Retinal pigment epithelial cell (primary cell): ENCODE measurements around the gene PDE4B.
"Not testable (repeated sequence)": the region's sequence is repeated elsewhere in the genome, so short reads cannot be mapped to it uniquely, and the experiment has no call there.

Experiments
- DNase-seq: peaks from one replicate; pipeline ENCODE4 v3.0.0-alpha.2; 2010; ENCODE audit warnings: low read depth
- H3K4me3 ChIP-seq: 2 replicates; pipeline ENCODE4 v1.5.1; 2011; ENCODE audit warnings: mild to moderate bottlenecking, low read length, control low read depth, moderate library complexity
- CTCF ChIP-seq: conservative IDR thresholded peaks from 2 replicates; pipeline ENCODE4 v1.5.1; 2011; ENCODE audit warnings: low read depth, low read length, control low read depth, inconsistent platforms

Gene PDE4B

GRCh38 chr1:66078412-66078811, 285.7 kb downstream of the PDE4B start:
- no peak for DNase-seq
- no peak for TF ChIP-seq CTCF
- H3K4me3 ChIP-seq, result no peak overlapping the region

GRCh38 chr1:66083003-66083402, 290.3 kb downstream of the PDE4B start:
- no peak for DNase-seq
- TF ChIP-seq CTCF, result no peak

GRCh38 chr1:66084442-66084841, 291.7 kb downstream of the PDE4B start:
- no peak for DNase-seq
- no peak overlapping the region for H3K4me3 ChIP-seq
- TF ChIP-seq CTCF, result no peak

More at GRCh38 chr1:66083003-66083402, 290.3 kb downstream of the PDE4B start:
- H3K4me3 ChIP-seq, result no peak overlapping the region

GRCh38 chr1:66085600-66085999, 292.9 kb downstream of the PDE4B start:
- TF ChIP-seq CTCF, result no peak
- H3K4me3 ChIP-seq, result no peak overlapping the region
- no peak for DNase-seq

- TF ChIP-seq CTCF, result no peak
- no peak overlapping the region for H3K4me3 ChIP-seq
- DNase-seq, result no peak
Measured at GRCh38 chr1:66088787-66089186, 296.1 kb downstream of the PDE4B start.

GRCh38 chr1:66090859-66091457, 298.3 kb downstream of the PDE4B start:
- no peak for TF ChIP-seq CTCF
- no peak overlapping the region for H3K4me3 ChIP-seq
- DNase-seq, result no peak

- no peak for DNase-seq
- no peak for TF ChIP-seq CTCF
- no peak overlapping the region for H3K4me3 ChIP-seq
Measured at GRCh38 chr1:66095190-66095589, 302.5 kb downstream of the PDE4B start.

- DNase-seq, H3K4me3 ChIP-seq: not testable (repeated sequence)
Measured at GRCh38 chr1:66100959-66101358, 308.3 kb downstream of the PDE4B start.

- DNase-seq, H3K4me3 ChIP-seq: not testable (repeated sequence)
Measured at GRCh38 chr1:66104076-66104475, 311.4 kb downstream of the PDE4B start.
